GM19099 (cell line): ENCODE data around the gene AP2A2.

Experiments used
- POLR2A ChIP-seq: IDR thresholded peaks from 3 replicates; pipeline ENCODE4 v1.6.1; 2011; ENCODE audit warnings: low read depth; ENCODE audit not compliant: insufficient read length; ENCODE audit errors: extremely low read depth

AP2A2 gene

DNA sequence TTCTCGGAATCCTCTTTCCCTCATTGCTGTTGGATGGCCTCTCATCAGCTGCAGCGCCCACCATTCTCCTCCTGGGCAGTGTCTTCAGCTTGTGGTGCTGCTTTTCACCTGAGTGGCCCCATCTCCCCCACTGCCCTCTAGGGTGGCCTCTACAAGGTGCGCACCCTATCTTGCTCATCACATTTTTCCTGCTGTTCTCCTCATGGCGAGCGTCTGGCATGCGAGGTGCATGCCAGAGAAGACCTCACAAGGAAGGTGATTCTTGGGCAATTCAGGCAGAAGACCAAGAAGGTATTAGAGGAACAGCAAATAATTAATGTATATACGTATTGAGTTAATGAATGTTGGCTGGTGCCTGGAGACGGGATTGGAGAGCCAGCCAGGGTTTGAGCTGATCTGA is 3.1 kb downstream of the AP2A2 start:
- no peak for TF ChIP-seq POLR2A

DNA sequence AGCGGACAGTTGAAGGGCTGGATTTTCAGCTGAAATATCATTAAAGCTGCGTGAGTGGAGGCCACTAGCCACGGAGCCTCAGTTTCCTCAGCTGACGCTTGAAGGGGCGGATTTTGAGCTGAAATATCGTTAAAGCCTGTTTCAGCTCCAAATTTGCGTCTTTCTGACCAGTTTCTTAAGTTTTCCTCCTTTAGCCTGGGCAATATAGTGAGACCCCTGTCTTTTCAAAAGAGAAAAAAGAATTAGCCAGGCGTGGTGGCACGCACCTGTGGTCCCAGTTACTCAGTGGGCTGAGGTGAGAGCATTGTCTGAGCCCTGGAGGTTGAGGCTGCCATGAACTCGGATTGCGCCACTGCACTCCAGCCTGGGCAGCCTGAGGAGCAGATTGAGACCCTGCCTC is 3.7 kb downstream of the AP2A2 start:
- TF ChIP-seq POLR2A = no peak

DNA sequence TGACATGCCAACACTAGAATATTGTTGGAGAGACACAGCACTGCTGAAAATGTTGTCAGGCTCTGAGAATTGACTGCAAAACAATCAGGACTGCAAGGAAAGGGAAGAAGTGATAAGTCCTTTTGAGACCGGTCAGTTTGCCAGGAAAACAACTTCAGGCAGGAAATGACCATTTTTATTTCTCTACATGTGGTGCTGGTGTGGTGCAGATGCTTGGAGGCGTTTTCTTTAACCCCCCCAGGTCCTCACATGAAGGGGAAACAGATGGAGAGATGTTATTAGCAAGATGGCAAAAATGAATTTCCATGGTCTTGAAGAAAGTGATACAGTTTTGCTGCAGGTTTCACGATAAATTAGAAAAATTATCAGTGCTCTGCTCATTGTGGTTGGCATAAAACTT is 5.7 kb downstream of the AP2A2 start:
- no peak for TF ChIP-seq POLR2A

DNA sequence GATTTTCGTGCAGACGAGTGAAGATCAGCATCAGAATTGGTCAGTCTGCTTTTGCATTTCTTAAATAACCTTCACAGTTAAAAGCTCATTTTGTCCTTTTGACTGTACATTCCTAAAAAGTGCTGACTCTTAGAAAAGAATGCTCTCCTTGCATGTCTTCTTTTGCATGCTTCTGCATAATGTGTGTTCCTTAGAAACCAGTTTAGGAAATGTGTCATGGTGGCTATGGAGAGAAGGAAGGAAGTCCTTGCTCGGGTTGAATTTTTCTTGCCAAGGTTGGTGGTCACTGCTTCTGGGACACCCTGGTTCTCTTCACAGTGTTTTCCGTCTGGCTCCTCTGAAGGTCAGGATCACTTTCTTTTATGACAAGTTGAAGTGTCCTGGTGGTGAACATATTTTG is 6.8 kb downstream of the AP2A2 start:
- TF ChIP-seq POLR2A = no peak

DNA sequence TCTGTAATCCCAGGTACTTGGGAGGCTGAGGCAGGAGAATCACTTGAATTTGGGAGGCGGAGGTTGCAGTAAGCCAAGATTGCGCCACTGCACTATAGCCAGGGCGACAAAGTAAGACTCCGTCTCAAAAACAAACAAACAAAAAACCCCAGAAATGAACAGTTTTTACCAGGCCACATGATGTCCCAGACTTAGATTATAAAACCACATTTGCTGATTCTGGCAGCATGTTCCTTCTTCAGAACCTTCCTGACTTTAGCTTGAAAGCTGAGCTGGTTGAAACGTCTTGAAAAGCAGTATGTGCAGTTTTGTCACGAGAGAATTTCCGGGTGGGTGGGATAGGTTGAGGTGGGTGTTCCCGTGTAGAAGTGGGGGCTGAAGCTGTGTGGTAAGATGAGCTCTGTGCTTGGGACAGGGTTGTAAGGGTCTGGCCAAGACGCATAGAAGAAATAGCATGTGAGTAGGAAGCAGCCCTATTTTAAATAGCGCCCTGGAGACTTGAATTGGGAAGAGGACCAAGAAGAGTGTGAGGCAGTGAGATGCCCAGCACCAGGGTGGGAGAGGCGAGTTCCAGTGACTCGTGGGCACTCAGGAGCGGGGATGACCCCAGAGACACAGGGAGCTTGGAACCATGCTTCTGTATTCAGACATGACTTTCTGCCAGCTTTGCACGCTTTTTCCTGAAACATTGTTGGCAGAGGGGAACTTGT is 7.6 kb downstream of the AP2A2 start:
- no peak for TF ChIP-seq POLR2A

DNA sequence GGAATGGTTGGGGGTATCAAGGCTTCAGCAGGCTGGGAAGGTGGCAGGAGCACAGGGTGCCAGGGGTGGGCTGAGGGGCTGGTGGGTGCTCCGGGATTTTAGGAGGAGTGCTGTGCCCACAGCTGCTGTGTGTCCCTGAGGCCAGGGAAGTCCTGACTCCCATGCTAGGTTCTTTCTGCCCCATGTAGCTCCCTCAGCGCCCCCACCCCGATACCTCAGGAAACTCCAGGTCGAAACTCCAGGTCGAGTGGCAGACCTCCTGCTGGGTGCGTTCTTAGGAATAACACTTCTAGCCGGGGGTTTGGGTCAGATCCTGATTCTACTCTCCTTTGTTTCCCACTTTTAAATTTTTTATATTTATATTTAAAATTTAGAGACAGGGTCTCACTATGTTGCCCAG is 8.3 kb downstream of the AP2A2 start:
- TF ChIP-seq POLR2A = no peak

DNA sequence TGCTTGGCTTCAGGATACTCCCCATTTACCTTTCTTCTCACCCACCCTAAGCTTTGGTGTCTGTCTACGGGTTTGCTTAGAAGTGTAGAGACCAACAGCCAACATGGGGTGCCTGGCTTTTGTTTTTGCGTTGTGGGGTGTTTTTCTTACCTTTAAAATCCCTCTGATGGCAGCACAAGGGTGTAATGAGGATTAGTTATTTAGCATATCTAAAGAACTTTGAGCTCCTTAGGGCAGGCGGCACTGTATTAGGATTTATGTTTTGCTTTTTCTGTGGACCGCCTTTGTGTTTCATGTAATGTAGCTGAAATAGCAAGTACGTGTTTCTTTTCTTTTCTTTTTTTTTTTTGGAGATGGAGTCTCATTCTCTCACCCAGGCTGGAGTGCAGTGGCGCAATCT is 8.9 kb downstream of the AP2A2 start:
- no peak for TF ChIP-seq POLR2A

GRCh38 chr11:936199-936598 is 10.5 kb downstream of the AP2A2 start:
- TF ChIP-seq POLR2A = no peak

DNA sequence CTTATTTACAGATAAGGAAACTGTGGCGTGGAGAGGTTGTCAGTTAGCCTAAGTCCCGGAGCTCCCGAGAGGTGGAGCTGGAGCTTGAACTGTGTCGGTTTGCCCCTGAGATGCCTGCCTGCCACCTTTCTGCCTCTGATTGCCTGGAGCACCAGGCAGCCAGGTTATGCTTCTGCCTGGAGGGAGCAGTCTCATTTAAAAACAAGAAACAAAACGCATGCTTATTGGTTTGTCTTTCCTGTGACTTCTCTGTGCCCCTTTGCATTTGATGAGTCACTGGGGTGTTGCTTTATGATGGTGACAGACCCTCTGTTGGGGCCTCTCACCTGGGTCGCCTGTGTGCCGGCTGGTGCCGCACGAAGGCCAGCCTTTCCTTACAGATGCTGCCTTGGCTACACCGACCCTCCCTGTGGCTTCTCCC is 12.2 kb downstream of the AP2A2 start:
- no peak for TF ChIP-seq POLR2A

- TF ChIP-seq POLR2A = no peak
Observed at GRCh38 chr11:940496-941135, 14.9 kb downstream of the AP2A2 start.

DNA sequence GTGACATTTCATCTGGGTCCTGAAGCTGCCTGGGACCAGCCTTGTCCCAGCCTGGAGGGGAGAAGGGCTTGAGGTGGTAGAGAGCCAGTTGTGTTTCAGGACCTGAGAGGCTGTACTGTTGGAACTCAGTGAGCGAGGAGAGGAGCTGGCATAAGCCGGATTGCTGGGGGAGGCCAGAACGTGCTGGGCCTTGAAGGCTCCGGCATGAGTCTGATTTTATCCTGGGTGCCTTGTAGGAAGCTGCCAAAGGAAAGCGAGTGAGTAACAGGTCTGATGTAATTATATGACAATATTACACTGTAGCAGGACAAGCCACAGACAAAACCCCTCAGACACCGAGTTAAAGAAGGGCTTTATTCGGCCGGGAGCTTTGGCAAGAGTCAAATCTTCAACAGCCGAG is 17.2 kb downstream of the AP2A2 start:
- no peak for TF ChIP-seq POLR2A

- no peak for TF ChIP-seq POLR2A
Observed at GRCh38 chr11:944711-945470, 19.2 kb downstream of the AP2A2 start.

GRCh38 chr11:945986-946385 is 20.3 kb downstream of the AP2A2 start:
- TF ChIP-seq POLR2A = no peak

DNA sequence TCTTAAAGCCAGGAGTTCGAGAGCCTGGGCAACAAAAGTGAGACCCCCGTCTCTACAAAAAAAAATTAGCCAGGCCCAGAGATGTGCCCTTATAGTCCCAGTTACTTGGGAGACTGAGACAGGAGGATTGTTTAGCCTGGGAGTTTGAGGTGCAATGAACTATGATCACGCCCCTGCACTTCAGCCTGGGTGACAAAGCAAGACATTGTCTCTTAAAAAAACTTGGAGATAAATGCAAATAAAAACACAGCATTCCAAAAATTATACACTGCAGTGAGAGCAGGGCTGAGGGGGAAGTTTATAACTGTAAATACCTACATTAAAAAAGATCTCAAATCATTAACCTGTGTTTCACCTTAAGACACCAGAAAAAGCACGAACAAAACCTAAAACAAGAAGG is 22.1 kb downstream of the AP2A2 start:
- TF ChIP-seq POLR2A = no peak

DNA sequence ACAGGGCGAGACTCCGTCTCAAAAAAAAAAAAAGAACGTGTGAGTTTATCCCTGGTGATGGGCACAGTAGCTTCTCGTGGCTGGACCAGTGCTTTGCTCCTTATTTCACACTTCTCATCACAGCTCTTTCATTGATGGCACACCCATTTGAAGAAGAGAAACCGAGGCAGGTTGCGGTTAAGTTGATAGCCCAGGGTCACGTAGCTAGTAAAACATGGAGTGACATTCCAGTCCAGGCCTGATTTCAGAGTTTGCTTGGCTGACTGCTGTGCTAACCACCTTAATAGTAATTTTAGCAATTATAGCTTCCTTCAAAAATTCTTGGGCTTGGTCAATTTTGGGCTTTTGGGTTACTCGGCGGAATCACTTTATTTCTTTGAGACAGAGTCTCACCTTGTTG is 25.8 kb downstream of the AP2A2 start:
- no peak for TF ChIP-seq POLR2A

DNA sequence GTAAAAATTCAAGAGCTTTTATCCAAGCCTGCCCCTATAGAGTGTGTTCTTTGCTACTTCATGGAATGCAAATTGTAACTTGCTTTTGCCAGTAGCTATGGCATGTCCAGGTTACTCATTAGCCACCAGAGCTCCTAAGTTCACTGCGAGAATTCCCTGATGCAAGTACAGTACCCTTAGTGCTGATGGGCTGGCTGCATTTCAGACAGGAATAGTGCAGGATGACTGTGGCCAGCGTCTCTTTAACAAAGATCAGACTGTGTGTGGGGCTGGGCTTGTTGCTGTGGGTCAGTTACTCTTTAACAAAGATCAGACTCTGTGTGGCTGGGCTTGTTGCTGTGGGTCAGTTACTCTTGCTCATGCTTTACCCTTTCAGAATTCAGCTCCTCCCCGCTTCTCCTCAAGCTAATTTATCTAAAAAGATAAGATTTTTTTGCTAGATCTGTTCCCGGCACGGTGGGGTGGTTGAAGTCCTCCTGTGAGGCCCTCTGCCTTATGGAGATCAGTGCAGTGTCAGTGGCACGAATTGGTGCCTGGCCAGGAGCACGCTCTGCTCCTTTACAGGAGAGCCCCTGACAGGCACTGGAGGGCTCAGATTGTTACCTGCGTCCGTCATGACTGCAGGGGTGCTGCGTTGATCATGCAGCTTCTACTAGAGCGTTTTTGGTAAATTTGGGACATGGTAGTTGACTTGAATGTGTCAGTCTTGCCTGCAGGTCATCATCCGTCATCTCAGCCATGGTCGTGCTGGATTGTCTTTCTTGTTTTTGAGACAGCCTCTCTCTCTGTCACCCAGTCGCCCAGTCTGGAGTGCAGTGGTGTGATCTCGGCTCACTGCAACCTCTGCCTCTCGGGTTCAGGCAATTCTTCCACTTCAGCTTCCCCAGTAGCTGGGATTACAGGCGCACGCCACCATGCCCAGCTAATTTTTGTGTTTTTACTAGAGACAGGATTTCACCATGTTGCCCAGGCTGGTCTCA is 27.0 kb downstream of the AP2A2 start:
- no peak for TF ChIP-seq POLR2A

DNA sequence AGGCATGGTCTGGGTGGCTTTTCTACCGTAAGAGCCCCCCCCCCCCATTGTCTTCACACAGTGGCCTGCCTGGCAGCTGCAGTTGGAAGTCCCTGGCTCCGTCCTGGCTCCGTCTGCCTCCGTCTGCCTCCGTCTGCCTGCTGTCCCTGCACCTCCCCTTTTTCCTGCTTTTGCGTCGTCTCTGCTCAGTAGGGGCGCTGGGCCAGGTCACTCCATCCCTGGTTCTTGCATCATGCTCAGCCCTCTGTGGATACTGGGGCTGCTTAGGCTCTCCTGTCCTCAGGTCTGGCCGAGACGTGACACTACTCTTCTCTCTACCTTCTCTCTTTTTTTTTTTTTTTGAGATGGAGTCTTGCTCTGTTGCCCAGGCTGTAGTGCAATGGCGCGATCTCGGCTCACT is 27.8 kb downstream of the AP2A2 start:
- TF ChIP-seq POLR2A = no peak
